Inferior parietal cortex (tissue), 1 donor: ENCODE data around the gene ST3GAL5.

Source experiments
- DNase-seq: peaks from one replicate; pipeline ENCODE4 v3.0.0-alpha.2; 2016; ENCODE audit errors: extremely low spot score

The ST3GAL5 gene

DNA sequence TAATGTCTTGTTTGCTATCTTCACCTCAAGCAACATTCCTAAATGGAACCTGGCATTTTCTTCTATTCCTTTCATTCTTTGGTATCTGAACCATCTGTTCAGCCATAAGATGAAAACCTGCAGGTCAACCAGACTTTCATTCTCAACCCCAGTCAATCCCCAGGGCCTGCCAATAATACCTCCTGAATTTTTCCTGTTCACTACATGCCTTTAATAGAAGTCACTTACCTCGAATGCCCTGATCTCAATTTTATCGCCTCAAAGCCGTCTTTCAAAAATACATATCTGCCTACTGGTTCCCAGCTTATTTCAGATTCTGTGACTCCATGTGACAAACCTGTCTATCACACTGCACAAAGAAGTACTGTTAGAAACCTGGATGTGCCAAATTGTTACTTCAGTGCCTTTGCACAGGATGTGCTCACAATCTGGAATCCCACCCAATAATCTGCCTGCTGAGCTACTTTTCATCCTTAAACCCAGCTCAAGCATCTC is 22.6 kb downstream of the ST3GAL5 start:
- DNase-seq: no peak

DNA sequence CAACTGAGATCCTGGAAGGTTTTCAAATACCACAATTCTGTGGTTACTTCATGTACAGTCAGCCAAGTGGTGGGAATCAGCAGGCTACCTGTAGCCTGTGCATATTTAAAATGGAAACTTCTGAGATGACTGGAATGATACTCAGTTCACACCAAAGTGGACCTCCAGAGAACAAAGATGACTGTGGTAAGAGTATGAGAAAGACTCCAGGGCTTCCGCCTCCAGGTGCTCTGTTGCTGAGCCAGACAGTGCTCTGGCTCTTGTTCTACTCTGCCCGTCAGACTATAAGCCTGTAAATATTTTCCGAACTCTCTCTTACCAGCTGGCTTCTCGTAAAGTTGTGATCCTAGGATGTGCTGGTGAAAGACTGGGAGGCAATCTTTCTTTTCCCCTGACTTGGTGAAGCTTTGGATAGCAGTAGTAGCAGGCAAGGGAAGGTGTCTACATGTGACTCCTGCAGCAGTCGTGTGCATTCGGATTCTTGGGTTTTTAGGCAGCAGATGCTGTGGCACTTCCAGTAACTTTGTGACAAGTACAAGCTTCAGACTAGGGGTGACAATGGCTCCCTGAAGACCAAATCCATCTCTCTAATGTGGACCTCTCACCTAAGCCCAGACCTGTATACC is 23.1 kb downstream of the ST3GAL5 start:
- DNase-seq: no peak

DNA sequence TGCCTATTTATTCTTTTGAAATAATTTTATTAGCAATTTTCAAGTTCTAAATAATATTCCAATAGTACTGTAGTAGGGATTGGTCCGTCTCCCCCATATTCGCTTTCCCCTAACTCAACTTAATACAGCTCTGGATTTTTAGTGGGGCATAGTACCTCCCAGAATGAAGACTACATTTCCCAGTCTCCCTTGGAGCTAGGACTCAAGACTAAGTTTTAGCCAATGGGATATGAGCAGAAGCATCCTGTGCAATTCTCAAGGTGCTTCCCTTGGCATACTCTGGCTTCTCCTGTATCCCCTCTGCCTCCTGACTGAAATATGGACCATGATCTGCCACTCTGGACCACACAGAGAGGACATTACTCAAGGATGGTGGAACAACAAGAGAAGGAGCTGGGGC is 24.1 kb downstream of the ST3GAL5 start:
- no peak for DNase-seq

DNA sequence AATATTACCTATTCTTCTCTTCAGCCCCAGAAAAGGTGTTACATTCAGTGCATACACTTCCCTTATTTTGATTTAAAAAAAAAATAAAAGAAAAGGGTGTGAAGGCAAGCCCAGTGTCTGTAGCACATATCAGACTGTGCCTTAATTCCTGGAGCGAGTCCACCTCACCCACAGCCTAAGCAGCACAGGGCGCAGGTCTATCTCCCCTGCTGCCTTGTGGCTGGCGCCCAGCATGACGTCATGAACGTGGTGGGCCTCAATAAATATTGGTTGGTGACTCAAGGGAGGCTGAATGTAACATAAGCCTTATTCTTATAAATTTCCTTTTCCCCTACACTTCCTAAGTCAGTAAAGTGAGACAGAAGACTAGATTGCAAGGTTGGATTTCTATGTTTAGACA is 26.4 kb downstream of the ST3GAL5 start:
- DNase-seq: no peak

DNA sequence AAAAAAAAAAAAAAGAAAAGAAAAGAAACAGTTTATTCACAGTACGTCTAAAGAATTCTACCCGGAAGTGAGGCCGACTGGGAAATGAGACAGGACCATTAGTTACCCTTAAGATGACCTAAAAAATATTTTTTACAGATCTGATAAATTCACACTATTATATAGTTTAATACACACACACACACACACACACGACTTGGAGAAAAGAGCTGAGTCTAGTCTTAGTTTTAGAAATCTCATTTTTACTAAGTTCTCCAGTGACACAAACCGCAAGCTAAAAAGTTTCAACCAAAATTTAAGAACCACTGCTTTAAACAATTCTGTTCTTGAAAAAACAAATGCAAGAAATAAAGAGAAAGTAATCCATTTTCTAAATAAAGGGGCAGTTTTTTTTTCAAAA is 27.1 kb downstream of the ST3GAL5 start:
- DNase-seq: no peak

DNA sequence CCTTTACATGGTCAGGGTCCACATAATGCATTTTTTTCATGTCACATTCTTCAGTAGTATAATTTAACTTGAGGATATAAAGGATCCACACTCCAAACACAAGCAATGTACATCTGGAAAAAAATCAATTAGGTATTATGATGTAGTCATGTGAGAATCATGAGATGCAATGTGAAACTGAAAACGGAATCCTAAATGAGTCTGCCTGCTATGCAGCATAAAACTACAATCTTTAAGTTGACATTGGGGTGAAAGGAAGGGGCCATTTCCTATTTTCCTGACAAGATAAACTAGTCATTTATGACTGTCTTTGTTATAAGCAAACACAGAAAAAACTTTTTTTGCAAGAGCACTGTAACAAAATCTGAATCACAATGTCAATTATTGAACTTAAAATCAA is 27.6 kb downstream of the ST3GAL5 start:
- no peak for DNase-seq

DNA sequence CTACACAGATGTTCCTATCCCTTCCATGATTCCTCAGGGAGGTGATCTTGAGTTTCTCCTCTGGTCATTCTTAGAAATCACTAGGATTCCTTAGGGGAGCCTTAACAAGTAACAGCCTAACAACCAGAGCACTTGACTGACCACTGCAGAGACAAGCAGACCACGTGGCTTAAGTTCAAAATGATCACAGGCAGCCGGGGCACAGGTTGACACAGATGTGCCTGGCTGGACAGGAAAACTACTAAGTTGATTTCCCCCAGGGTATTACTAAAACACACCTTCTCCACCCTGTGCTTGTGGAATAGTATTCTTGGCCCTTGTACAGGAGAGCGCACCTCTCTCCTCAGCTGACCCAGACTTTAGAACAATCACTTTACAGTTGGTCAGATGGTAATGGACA is 29.9 kb downstream of the ST3GAL5 start:
- DNase-seq: no peak

DNA sequence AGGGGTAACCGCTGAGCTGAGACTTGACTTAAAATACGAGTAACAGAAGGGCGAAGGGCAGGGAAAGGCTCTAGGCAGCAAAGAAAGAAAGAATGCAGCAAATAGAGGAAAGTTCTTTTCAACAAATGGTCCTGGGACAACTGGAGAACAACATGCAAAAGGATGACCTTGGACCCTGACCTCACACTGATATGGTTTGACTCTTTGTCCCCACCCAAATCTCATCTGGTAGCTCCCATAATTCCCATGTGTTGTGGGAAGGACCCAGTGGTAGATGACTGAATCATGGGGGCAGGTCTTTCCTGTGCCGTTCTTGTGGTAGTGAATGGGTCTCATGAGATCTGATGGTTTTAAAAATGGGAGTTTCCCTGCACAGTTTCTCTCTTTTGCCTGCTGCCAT is 33.9 kb downstream of the ST3GAL5 start:
- no peak for DNase-seq

DNA sequence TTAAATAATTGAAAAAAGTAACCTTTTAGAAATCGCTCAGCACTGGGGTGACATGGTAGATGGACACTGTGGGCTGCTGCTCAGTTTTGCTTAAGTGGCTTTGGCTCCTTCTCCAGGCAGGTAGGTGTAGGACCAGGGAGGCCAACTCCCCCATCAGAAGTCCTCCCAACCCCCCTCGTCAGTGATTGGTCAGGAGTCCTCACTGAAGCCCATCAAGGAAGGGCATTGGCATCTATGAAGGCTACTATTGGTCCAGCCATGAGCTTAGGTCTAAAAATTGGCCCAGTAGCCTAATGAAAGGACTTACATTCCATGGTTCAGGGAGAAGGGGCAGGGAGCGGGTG is 34.7 kb downstream of the ST3GAL5 start:
- no peak for DNase-seq

DNA sequence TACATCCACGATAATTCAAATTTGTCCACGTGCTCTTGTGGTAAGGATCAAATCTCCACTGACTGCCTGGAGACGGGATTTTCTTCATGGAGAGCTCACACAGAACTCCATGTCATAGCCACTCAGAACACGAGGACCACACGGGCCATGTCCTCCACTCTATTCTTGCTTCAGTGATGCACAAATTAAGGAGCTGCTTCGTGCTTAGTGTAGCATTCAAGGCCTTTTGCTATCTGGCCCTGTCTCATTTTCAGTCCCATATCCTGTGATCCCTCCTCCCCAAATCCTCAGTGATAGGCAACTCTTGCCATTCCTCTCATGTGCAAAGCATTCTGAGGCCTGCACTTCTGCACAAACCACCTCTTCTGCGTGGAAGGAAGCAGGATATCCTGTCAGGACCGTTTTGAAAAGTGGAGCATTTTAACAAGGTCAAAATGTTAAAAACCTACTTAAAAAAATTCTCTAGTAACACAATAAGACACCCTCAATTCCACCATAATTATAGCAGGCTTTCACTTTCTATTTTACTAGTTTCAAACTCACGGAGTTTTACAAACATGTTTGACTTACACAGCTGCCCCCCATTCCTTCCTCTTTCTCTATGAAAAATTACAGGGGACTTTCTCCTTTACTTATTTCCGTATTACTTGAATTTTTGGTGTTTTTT is 35.2 kb downstream of the ST3GAL5 start:
- DNase-seq: no peak

DNA sequence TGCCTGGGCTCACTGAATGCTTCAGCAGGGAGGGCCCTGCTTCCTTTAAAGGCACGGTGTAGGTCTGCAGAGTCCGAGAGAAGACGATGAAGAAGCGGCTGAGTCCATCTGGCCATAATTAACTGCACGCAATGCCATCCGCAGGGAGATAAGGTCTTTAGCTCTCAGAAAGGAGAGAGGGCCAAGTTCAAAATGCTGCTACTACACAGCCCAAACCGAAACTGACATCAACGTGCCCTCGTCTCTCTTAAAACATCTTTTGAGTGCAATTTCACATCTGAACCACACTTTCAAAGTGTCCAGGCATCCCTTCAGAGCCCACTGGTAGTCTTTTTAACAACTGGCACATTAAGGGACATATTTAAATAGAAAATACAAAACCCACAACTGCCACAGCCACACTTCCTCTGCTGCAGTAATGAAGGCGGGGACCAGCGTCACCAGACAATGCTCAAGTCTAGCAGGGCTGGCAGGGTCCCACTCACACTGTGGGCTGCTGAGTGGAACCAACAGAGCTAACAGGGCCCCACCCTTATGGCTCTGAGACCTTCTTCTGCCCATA is 35.8 kb downstream of the ST3GAL5 start:
- no peak for DNase-seq

DNA sequence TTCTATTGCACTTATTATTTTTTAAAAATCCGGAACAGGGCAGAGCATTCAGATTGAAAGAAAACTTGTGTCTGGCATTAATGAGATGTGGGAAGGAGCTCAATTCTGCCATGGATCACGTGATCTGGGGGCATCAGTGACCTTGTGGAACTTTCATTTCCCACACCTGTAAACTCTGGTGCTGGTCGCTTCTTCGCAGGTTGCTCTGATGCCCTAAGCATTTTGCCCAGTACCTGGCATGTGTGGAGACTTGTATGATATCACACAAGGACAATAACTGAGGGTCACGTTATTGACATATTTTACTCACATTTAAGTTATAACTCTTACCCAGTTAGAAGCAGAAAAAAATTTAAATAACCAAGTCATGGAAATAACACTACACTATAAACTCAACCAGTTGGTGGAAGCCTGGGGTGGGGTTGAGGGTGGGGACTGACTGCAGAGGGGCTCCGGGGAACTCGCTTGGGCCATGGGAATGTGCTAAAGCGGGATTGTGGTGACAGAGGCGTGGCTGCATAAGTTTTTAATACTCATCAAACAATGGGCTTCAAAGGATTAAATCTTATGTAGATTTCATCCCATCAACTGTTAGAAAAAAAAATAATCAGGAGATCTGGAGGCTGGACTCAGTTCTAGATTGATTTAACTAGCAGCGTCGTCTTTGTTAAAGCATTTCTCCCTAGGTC is 36.5 kb downstream of the ST3GAL5 start:
- no peak for DNase-seq

DNA sequence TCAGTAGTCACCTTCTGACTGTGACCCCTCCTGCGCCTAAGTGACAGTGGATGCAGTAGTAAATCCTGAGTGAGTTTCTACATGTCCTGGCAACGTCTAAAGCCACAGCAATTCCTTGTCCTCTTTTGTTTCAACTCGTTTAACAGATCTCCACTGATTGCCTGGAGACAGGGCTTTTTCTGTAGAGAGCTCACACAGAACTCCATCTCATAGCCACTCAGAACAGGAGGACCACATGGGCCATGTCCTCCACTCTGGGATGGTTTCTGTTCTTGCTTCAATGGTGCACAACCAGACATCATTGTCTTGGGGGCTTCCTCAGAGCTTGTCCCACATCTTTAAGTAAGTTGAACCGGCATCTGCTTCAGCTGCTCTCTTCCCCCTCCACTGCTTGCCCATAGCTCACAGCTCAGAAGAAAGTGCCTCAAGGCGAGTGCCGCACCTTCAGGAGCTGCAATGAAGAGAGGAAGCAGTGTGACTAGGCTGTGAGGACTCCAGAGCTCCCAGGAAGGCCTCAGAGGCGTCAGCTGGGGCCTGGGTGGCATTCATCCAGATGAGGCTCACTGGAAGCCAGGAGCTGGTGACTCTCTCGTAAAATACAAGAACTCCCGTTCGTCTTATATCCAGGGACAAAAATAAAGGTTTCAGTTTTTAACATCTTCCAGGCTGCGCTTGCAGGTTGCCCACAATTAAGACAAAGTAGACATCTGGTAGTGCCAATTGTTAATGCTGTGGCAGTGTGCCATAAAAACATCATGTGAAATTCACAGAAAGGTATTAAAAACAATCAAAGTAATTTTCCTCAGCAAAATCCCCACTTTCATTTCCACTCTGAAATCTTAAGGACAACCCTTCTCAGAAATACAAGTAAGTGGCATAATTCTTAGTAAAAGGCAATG is 37.3 kb downstream of the ST3GAL5 start:
- peak; percentile 57 for DNase-seq

DNA sequence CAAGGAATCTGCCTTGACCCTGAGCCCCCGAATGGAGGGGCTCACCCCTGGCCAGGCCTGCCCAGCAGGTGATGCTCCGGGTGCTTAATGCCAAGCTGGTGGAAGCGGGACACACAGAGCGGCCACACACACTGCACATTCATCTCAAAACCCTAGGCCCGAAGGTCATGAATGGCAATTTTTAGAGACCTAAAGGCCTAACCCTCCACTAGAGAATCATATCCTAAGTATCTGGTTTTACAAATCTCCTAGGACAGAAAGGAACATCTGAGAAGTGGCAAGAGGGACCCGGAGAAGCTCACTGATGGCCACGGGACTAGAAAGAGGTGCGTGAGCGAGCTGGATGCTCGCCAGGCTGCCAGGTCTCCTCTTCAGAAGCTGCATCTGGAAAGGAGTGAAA is 38.3 kb downstream of the ST3GAL5 start:
- DNase-seq: no peak

DNA sequence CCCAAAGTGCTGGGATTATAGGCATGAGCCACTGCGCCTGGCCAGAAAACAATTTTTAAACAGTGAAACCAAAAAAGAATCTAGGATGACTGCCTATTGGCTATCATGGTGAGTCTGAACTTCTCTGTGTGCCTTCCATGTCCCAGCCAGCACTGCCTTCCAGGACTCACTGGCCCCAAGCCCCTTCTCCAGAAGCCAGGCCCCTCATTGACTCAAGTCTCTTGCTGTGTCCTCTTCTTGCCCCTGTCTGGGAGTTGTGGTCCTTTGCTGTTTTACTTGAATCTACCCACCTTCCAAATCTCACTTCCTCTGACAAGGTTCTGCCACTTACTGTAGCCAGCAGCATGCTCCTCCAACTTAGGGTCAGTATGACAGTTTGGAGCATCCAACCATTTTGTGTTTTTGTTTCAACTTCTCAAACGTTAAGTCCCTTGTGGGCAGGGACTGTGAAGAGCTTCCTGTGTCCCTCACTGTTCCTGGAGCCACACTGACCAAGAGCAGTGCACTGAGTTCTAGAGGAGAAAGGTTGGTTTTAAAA is 41.7 kb downstream of the ST3GAL5 start:
- no peak for DNase-seq

DNA sequence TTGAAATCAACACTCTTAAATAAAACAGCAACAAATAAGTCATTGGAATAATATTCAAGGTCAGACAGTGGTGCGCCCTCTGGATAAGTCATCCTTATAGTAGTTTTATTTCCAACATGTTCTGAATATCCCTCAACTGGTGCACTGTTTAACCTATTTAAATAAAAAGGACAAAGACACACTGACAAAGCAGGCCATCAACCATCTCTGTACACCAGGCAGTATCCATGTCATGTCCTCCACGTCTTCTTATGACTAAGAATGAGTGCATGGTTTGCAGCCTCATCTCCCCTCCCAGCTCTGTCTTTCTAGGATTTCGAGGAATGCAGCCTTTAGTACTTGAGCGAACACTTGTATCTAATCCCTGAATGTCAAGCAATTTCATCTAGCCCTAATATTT is 42.4 kb downstream of the ST3GAL5 start:
- no peak for DNase-seq

DNA sequence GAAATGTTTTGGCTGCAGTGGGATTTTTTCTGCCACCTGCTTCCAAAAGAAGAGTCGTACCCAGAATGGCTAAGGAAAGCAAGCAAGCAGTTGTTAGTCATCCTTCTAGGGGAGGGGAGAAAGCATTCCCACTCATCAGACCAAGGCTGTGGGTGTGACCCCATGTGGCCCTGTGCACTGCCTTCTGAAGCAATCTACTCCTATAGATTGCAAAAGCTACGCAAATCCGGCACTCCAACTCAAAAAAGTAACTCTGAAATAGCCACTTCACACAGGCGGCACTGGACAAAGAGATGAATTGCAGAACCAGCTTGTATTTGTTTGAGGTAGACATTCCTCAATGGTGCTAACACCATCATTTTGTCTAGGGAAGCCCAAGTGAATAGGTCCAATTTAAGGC is 44.3 kb downstream of the ST3GAL5 start:
- no peak for DNase-seq

DNA sequence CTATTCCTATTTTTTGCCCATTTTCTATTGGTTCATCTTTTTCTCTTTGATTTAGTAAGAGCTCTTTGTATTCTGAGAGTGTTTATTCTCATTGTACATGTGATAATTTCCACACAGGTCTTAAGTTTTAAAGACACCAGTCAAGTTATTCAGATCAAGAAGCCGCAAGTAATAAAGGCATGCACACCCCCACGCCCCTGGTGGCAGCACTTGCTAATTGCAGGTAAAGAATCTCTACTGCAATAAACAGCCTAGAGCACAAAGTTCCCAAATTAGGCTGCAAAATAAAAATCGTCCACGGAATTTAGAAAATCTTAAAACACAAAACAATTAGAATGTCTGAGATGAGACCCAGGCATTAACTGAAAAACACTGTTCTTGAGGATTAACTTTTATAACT is 45.2 kb downstream of the ST3GAL5 start:
- DNase-seq: no peak

DNA sequence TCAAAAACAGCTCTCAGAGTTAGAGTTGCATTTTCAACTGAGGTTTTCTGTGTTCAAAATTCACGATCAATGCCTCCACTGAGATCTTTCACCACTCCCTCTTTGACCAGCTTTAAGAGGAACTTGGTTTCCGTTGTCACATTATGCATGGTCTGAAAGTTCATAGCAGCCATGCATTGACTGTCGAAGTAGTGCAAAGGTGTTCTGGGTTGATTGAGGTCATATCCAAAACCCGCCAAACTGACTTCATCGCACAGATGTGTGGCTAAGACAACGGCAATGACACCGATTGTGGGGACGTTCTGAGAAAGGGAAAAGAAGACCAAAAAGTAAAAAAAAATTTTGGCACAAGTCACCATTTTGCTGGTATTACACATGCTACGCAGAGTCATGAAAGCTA is 48.7 kb downstream of the ST3GAL5 start:
- no peak for DNase-seq

DNA sequence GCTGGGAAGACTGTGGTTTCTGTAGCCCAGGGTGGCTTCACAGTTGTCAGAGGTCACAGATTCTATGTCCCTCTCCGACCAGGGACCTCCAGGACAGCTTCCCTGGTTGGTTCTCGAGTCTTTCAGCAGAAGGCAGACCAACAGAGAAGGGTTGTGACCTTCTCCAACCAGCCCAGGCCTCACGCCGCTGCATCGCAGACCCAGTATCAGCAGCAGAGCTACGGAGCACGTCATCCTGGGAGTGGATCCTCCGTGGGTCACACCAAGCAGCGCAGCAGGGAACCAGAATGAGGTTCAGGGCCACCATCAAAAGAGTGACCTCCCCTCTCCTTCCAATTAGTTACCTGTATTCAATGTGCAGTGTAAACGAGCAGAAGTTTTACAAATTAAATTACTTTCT is 49.3 kb downstream of the ST3GAL5 start:
- no peak for DNase-seq

DNA sequence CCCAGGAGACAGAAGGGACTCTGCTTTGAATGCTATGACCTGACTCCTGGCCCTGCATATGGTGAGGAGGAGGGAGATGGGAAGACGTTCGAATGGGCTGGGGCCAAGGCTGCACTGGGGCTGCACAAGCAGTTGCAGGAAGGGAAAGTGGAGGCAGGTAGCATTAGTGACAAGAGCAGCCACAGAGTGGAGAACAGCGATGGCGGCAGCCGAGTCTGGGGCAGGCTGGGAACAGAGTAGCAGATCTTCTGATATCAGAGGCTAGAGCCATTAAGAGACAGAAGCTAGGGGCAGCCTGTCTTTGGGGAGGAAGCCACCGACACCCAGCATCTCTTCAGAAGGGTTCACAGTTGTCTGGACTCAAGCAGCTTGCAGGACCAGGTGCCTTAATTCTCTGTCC is 50.1 kb downstream of the ST3GAL5 start:
- DNase-seq: no peak

DNA sequence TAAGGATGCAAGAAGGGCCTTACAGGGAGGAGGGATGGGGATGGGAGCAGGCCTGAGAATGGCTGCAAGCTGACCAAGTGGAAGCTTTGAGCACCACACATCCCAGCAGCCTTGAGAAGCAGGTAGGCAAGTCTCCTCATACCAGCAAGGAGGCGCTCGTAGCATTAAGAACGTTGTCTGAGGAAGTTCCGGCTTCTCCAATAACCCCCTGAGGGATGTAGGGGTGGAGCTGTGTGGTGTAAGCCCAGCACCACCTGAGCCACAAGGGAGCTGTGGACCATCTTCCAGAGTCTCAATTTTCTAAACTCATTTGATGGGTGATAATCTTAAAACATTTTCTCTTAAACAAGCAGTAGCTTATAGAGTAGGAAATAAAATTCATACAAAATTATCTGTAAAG is 50.6 kb downstream of the ST3GAL5 start:
- no peak for DNase-seq
